Suppressor macrophage treated with lipopolysaccharide for 1 hour (primary cell): ENCODE results near the gene TMEM87A.
"Not testable (repeated sequence)": the region's sequence is repeated elsewhere in the genome, so short reads cannot be mapped to it uniquely, and the experiment has no call there.

Source experiments
- DNase-seq, 3 donors: peaks; one replicate each; pipeline ENCODE4 v3.0.0-alpha.2; 2020 to 2022

Gene TMEM87A, protein sequence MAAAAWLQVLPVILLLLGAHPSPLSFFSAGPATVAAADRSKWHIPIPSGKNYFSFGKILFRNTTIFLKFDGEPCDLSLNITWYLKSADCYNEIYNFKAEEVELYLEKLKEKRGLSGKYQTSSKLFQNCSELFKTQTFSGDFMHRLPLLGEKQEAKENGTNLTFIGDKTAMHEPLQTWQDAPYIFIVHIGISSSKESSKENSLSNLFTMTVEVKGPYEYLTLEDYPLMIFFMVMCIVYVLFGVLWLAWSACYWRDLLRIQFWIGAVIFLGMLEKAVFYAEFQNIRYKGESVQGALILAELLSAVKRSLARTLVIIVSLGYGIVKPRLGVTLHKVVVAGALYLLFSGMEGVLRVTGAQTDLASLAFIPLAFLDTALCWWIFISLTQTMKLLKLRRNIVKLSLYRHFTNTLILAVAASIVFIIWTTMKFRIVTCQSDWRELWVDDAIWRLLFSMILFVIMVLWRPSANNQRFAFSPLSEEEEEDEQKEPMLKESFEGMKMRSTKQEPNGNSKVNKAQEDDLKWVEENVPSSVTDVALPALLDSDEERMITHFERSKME

DNA sequence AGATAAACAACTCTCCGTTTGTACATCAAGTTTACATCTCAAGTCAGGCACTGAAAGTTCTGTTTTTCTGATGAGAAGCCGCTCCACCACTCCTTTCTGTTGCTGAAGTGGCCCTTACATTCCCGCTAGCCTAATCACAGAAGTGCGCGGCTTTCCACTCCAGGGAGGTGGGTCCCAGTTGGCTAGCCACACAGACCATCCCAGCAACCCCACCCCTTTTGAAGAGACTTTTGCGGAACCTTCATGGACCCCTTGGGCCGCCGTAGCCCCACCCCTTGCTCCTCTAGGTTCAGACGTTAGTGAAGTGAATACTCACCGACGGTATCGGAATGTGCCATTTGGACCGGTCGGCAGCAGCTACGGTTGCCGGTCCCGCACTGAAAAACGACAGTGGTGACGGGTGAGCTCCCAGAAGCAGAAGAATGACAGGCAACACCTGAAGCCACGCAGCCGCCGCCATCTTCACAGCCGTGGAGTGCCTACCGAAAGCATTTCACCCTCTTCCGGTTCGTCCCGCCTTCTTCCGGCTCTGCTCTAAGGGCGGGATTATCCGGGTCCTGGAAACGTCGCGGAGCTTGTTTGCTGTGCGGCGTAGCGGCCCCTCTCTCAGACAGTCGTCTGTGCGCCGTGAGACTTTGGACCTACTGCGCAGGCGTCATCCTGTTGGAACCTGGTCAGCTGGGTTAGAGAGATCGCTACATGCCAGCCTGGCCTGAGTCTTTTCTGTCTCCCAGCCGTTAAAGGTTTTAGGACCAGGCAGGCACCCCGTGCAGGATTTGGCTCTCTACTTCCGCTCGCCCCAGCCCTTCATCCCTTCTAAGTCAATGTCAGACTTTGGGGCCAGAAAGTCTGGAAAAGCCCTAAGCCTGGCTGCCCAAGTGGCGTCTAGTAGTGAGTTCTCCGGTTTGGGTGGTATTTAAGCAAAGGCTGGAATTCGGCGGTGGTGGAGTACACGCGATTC lies at the start of gene TMEM87A, which contains the start of gene GANC:
Gene TMEM87A (minus strand): TSS at position 495 of the 961 bp plus-strand sequence. CDS start 35 bp downstream, at position 460.
Gene GANC (plus strand): TSS at position 263 of the 961 bp plus-strand sequence. CDS start 1,281 bp downstream, outside the sequence.
- DNase-seq, result peak; percentile 97 to 99 (median 98)

DNA sequence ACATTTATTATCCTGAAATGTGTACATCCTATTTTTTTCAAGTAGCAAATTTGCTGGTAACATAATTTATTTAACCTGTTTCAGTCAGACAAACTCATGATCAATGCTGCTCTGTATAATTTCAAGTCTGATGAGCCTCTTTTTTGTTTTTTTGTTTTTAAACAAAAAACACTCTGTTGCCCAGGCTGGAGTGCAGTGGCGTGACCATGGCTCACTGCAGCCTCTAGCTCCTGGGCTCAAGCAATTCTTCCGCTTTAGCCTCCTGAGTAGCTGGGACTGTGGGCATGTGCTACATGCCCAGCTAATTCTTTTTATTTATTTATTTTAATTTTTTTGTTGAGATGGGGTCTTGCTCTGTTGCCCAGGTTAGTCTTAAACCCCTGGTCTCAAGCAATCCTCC lies 46.0 kb upstream of the TMEM87A start:
- DNase-seq, result no peak

DNA sequence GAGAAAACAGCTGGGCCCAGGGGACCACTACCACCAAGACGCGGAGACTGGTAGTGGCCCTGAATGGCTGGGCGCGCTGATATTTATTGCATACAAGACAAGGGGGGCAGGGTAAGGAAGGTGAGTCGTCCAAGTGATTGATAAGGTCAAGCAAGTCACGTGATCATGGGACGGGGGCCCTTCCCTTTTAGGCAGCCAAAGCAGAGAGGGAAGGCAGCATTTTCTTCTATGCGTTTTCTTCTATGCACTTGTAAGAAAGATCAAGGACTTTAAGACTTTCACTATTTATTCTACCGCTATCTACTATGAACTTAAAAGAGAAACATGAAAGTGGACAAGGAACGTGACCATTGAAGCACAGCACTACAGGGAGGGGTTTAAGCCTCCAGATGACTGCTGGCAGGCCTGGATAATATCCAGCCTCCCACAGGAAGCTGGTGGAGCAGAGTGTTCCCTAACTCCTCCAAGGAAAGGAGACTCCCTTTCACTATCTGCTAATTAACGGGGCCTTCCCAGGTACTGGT lies 43.1 kb upstream of the TMEM87A start:
- DNase-seq, result not testable (repeated sequence)

DNA sequence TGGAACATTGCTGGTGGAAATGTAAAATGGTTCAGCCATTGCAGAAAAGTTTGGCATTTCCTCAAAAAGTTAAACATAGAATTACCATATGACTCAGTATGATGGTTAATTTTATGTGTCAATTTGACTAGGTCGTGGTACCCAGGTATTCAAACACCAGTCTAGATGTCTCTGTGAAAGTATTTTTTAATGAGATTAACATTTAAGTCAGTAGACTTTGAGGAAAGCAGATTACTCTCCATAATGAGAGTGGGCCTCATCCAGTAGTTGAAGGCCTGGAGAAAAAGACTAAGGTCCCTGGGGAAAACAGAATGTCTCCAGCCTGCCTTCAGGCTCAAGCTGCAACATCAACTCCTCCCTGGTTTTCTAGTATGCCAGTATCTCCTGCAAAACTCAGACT lies 42.3 kb upstream of the TMEM87A start:
- no peak for DNase-seq

DNA sequence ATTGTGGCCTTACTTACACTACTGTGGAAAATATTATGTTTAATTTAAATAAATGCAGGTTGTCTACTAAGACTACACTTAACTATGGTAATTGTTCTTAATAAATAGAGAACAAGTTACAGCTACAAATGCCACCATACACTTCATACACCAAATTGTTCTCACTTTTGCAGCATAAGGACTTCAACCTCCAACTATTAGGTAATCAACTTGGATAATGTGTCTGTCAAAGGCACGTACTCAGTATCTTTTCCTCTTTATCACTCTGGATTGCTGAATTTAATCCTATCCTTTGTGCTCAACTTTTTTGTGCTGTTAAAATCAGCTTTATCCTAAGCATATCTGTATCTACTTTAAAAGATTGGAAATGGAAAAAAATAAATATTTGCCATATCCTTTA lies 41.6 kb upstream of the TMEM87A start:
- DNase-seq, result no peak

DNA sequence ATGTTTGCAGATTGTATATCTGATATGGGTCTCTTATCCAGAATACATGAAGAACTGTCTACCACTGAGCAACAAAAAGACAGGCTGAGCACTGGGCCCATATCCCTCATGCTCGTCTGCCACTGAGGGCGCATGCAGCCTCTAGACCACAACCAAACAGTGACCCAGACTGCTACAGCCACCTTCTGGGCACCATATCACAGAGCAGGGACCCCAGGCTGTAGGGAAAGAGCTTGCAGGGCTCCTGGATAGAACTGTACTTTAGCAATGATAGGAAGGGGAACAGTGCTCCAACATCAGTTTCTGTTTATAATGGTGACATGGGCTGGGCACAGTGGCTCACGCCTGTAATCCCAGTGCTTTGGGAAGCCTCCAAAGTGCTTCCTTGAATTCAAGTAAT lies 40.2 kb upstream of the TMEM87A start:
- no peak for DNase-seq

DNA sequence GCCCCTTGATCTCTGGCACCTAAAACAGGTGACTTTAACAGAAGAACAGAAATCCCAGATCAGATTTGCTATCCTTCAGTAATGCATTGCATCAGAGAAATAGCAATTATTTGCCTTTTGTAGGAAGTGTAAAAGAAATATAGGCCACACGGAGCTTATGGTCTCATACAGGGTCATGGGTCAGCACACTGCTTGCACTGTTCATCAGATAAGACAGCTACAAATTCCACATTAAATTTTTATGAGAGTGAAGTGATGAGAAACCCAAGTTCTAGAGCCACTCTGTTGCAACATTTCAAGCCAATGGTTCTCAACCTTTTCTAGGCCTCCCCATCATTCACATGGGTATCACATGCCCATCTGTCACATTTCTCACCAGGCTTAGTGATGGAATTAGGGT lies 33.4 kb upstream of the TMEM87A start:
- no peak for DNase-seq

DNA sequence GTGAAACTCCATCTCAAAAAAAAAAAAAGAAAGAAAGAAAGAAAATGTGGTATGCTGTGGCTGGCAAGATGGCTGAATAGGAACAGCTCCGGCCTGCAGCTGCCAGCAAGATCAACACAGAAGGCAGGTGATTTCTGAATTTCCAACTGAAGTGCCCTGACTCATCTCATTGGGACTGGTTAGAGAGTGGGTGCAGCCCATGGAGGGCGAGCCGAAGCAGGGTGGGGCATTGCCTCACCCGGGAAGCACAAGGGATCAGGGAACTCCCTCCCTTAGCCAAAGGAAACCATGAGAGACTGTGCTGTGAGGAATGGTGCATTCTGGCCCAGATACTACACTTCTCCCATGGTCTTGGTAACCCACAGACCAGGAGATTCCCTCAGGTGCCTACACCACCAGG lies 27.8 kb upstream of the TMEM87A start:
- not testable (repeated sequence) for DNase-seq

DNA sequence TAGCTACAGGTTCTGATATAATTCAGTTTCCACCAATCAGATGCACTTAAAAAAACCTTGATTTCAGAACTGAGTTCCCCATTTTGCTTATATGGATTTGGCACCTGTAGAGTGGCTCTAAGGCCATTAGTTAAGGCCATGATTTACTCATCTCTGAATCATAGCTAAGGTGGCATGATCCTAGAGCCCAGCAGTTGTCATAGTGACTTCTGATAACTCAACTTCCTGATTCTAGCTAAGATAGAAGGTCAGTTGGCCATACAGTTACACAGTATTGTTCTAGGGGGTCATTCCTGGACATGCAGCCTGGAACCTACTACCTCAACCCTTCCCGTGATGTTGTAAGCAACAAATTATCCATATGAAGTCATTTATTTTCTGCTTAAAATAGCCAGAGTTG lies 15.9 kb upstream of the TMEM87A start:
- no peak for DNase-seq

DNA sequence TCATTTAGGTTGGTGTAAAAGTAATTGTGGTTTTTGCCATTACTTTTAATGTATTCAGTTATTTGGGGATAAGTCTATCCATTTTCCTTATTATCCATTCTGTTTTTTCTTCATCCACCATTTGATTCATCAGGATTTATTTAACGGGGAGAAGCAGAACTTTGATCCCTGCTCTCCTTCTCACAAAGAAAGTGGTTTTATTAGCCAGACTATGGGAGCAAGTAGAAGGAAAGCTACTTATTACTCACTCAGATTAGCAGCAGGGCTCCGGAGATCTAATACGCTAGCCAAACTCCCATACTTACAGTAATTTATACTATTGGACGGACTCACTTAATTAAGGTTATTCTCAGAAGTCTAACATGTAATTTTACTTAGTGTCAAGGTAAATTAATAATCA lies 14.7 kb upstream of the TMEM87A start:
- no peak for DNase-seq

DNA sequence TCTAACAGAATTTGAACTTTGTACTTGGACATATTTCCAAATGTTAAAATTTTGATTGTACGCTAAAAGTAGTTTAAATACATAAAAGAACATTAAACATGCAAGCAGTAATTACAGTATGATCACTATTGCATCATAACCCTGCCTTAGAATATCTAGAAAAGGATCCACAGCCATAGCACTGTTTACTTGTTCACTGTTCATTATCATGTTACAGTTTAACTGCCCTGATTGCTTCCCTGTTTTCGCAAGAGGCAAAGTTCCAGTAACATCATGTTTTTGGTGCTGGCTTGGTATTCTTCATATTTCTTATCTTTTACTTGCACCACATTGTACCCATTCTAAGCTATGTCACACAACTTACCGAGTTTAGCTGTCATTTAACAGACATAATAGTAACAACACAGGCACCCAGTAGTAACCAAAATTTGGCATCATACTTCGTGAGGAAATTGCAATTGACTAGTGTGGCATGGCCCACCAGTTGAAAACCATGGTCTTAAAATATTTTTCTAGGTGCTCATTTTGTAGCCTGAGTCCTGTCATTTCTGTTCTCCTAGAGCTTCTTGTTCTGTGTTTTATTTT lies 13.3 kb upstream of the TMEM87A start:
- DNase-seq, result no peak

DNA sequence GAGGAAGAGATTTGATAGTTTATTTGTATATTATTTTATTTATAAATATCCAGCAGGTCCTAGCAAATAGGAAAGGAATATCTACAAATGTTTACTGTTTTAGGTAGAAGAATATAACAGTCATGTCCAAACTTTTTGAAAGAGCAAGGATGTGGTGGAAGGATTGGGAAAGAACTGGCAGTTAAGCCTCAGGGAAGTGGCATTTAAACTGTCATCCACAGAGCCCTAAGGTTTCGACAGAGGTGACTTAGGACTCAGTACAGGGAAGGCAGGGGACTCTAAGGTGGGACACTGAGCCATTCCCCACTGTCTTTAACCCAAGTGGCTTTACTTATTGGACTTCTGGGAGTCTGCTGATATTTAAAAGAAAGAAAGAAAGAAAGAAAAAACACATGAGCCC lies 11.8 kb upstream of the TMEM87A start:
- DNase-seq, result no peak

DNA sequence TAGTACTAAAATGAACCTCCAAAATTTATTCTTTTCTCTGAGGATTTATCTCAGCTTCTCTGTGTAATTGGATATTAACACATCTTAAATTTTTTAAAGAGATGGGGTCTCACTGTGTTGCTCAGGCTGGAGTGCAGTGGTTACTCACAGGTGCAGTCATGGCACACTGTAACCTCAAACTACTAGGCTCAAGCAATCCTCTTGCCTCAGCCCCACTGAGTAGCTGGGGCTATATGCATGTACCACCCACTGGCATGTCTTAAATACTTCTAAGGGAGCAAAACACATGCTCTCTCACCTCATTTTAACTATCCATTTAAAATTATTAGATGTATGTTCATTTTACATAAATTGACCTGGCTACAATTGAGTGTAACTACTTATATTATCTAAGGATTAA lies 11.3 kb upstream of the TMEM87A start:
- DNase-seq, result no peak

DNA sequence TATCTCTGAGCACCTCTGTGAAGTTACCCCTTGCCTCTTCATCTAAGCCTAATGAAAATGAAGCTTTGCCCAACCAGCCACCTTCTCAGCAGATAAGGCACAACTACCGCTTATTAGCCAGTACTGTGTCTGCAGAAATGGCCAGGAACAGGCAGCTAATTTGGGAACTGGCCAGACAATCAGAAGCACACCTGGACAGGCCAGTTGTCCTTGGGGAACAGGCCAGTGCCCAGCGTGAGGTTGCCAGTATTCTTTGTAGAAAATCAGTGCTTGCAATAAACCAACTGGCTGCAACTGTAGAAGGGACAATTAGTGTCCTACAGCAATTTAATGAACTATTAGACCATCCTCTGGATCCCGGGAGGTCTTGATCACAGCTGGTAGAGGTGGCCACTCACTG lies 10.4 kb upstream of the TMEM87A start:
- DNase-seq, result no peak

DNA sequence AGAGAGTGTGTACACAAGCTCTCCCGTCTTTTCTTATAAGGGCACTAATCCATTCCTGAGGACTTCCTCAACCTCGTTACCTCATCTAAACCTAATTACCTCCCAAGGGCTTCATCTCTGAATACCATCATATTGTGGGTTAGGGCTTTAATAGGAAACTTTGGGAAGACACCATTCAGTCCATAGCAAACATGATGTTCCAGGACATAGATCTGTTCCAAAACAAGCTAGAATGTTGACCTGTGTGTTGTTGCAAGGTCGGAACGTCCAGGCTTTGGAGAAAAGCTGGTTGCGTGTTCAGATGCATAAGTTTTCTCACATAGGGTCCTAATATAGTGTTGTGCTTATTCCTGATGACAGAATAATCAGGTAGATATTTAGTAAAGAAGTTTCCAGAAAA lies 9.7 kb upstream of the TMEM87A start:
- DNase-seq, result no peak

DNA sequence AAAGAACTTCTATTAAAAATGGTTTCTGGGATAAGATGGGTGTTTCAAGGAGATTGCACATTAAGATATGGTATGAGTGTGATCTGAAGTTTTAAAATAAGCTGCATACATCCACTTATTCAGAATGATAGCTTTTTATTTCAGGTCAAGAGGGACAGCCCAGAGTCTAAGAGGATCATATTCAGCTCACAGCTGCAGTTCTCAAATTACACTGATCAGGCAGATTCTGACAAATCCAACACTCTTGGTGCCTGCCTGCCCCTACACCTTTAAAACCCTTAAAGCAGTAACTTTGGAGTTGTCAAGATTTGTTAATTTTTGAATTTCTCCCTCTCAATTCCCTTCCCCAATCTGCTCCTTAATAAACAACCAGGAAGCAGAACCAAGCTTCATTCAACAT lies 9.1 kb upstream of the TMEM87A start:
- DNase-seq, result no peak

DNA sequence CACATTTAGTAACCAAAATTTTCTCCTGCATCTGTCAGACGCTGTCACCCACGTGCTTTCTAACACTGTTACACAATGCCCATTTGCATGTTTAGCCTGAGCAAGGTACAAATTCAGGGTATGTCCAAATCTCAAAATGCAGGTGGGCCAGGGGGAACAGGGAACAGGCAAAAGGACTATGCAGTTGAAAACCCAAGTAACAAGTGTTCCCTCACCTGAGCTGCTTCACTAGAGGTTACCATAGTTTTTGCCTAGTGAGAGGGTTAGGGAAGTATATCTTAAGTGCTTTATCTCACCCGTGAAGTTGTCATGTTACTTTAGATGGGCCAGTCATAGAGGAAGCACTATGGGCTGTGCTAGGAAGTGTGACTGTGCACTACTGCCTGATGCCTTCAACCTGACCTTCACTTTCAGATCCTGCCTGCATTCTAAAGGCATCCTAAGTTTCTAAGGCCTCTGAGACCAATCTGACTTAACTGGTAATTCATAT lies 6.0 kb upstream of the TMEM87A start:
- peak; percentile 45 to 63 (median 55) for DNase-seq

DNA sequence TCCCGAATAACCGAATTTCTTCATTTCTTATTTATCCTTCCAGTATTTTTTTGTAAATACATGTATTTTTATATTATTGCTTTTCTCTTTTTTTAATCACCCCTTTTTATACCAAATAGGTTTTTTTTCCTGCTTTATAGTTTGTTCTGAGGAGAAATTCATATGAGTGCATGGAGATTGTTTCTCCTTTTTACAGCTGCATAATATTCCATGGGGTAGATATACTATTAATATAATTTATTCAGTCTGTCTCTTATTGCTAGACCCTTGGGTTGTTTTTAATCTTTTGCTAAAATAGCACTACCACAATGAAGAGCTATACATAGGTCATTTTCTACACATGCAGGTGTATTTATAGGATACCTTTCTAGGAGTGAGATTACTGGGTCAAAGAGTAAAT lies 3.5 kb upstream of the TMEM87A start:
- DNase-seq, result no peak

DNA sequence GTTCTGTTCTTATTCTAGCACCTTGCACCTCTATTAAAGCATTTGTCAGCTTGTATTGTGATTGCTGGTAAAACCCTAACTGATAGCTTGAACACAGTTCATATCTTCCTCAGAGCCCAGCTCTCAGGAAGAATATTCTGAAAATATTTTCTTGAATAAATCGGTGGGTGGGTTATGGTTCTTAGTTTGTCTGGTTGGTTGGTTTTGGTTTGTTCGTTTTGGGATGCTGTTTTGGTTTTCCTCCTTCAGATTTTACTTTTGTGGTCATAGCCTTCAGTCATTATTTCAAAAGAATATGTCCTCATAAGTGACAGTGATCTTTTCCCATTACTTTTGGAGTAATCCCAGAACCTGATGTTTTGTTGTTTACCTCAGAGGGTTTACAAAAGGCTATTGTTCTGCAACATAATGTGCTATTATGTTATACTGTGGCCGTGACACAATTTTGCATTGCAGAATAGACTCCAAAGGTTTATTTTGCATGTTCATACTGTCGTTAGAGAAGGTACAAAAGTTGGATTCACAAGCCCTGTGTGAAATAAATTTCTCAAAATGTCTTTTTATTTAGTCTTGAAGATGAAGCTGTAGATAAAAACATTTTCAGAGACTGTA lies 2.7 kb upstream of the TMEM87A start:
- DNase-seq, result peak in 1 of 3 donors; percentile 24

DNA sequence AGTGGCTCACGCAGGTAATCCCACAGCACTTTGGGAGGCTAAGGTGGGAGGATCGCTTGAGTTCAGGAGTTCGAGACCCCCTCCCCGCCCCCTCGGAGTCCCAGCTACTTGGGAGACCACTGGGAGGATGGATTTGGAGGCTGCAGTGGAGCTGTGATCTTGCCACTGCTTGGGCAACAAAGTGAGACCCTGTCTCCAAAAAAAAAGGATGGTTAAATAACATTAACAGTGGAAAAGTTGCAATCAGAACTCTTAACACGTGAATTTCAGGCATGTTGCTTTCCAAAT lies 1.4 kb upstream of the TMEM87A start:
- no peak for DNase-seq

DNA sequence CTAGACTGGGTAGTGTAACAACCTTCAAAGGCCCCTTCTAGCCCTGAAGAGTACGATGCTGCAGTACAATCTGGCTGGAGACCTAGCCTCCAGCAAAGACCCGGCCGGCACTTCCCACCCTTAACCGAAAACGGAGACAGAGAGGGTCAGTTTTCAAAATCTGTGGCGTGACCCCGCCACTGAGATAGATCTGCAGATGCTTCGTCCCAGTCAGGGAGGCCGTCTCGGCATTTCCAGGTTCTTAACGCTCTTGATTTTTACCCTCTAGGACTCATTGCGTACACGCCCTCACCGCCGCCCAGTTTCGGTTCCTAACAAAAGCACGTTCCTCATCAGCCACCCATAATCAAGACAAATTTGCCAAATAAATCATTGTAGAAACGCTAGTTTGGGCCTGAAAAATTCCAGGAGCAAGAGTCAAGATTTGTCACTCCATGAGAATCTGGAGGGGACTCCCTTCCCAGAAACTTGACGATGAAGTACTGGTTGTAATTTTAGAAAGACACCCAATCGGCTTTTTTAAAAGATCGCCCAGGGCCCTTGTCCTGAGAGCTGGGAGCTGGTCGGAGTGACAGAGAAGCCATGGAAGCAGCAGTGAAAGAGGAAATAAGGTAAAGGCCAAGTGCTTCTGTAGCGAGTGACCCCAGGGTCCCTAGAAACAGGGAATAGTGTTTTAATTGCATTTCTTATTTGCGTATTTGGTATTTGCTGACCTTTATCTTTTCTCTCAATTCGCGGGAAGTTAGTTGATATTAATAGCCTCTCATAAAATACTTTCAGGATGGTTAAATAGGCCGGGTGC lies 868 bp upstream of the TMEM87A start:
- DNase-seq, result peak; percentile 85 to 87 (median 87)
